ENCODE measurements around the gene CAMK2D.

CAMK2D gene

GRCh38 chr4:113556382-113557134 lies 205.0 kb downstream of the CAMK2D start:
- no peak for DNase-seq

- no peak for DNase-seq
Measured at GRCh38 chr4:113555868-113556267, 205.7 kb downstream of the CAMK2D start.

- no peak for DNase-seq
Measured at GRCh38 chr4:113553082-113553481, 208.5 kb downstream of the CAMK2D start.

GRCh38 chr4:113550510-113550909 lies 211.0 kb downstream of the CAMK2D start:
- no peak for DNase-seq

GRCh38 chr4:113548303-113548702 lies 213.2 kb downstream of the CAMK2D start:
- no peak for DNase-seq

- DNase-seq: peak; percentile 87
Measured at GRCh38 chr4:113547487-113548042, 214.0 kb downstream of the CAMK2D start.

GRCh38 chr4:113541933-113542332 lies 219.6 kb downstream of the CAMK2D start:
- no peak for DNase-seq

- DNase-seq: no peak
Measured at GRCh38 chr4:113540859-113541258, 220.7 kb downstream of the CAMK2D start.

GRCh38 chr4:113539408-113539807 lies 222.1 kb downstream of the CAMK2D start:
- no peak for DNase-seq

- no peak for DNase-seq
Measured at GRCh38 chr4:113537628-113538027, 223.9 kb downstream of the CAMK2D start.

- DNase-seq: no peak
Measured at GRCh38 chr4:113537203-113537602, 224.3 kb downstream of the CAMK2D start.

GRCh38 chr4:113534711-113535110 lies 226.8 kb downstream of the CAMK2D start:
- DNase-seq: no peak

GRCh38 chr4:113531572-113531971 lies 230.0 kb downstream of the CAMK2D start:
- DNase-seq: no peak

GRCh38 chr4:113528395-113528794 lies 233.1 kb downstream of the CAMK2D start:
- DNase-seq: no peak

GRCh38 chr4:113525521-113525920 lies 236.0 kb downstream of the CAMK2D start:
- DNase-seq: no peak

GRCh38 chr4:113524505-113525186 lies 236.9 kb downstream of the CAMK2D start:
- DNase-seq: no peak

GRCh38 chr4:113524096-113524495 lies 237.4 kb downstream of the CAMK2D start:
- DNase-seq: no peak

- no peak for DNase-seq
Measured at GRCh38 chr4:113522433-113522832, 239.1 kb downstream of the CAMK2D start.

GRCh38 chr4:113513382-113513781 lies 248.2 kb downstream of the CAMK2D start:
- no peak for DNase-seq

- no peak for DNase-seq
Measured at GRCh38 chr4:113512880-113513279, 248.7 kb downstream of the CAMK2D start.

GRCh38 chr4:113511944-113512343 lies 249.6 kb downstream of the CAMK2D start:
- DNase-seq: no peak

- no peak for DNase-seq
Measured at GRCh38 chr4:113509851-113510250, 251.7 kb downstream of the CAMK2D start.

GRCh38 chr4:113505044-113505443 lies 256.5 kb downstream of the CAMK2D start:
- DNase-seq: no peak

- DNase-seq: no peak
Measured at GRCh38 chr4:113504422-113504821, 257.1 kb downstream of the CAMK2D start.

Data from hematopoietic multipotent progenitor cell treated with erythropoietin and hydrocortisone succinate and interleukin-3 and kit ligand, for 8 days (in vitro differentiated cells).